Measurements from ENCODE around the gene PRXL2B. TPM values are rescaled to one million over a fixed set of nuclear protein-coding genes. Genes with fewer than 3 reads are reported as not detected.
"Not testable (repeated sequence)": the region's sequence is repeated elsewhere in the genome, so short reads cannot be mapped to it uniquely, and the experiment has no call there.

Gene PRXL2B
- polyA plus RNA-seq (2013, experiment 1 of 2; ENCODE audit: insufficient read length), result 33.6 TPM
- 16.0 TPM for polyA plus RNA-seq (2013, experiment 2 of 2; ENCODE audit: insufficient read length)

GRCh38 chr1:2586154-2587070, at the start of gene PRXL2B:
Gene PRXL2B, plus strand, starts transcription at chr1:2586777. Its CDS starts 109 bp downstream, at chr1:2586886.
- peak; percentile 99 for DNase-seq

GRCh38 chr1:2537784-2538115, 48.8 kb upstream of the PRXL2B start:
- no peak for DNase-seq

GRCh38 chr1:2538376-2538775, 48.2 kb upstream of the PRXL2B start:
- DNase-seq, result no peak

- no peak for DNase-seq
Measured at GRCh38 chr1:2538872-2539271, 47.7 kb upstream of the PRXL2B start.

- DNase-seq, result no peak
Measured at GRCh38 chr1:2539312-2539907, 47.2 kb upstream of the PRXL2B start.

- no peak for DNase-seq
Measured at GRCh38 chr1:2540816-2541492, 45.6 kb upstream of the PRXL2B start.

GRCh38 chr1:2541619-2542245, 44.8 kb upstream of the PRXL2B start:
- peak; percentile 50 for DNase-seq

- no peak for DNase-seq
Measured at GRCh38 chr1:2542246-2542915, 44.2 kb upstream of the PRXL2B start.

GRCh38 chr1:2543543-2544092, 43.0 kb upstream of the PRXL2B start:
- DNase-seq, result peak; percentile 45

- no peak for DNase-seq
Measured at GRCh38 chr1:2544093-2544874, 42.3 kb upstream of the PRXL2B start.

GRCh38 chr1:2544875-2545640, 41.5 kb upstream of the PRXL2B start:
- no peak for DNase-seq

- DNase-seq, result peak; percentile 82
Measured at GRCh38 chr1:2545754-2546514, 40.6 kb upstream of the PRXL2B start.

- peak; percentile 88 for DNase-seq
Measured at GRCh38 chr1:2546515-2547209, 39.9 kb upstream of the PRXL2B start.

GRCh38 chr1:2547210-2548067, 39.1 kb upstream of the PRXL2B start:
- no peak for DNase-seq

GRCh38 chr1:2548068-2548589, 38.4 kb upstream of the PRXL2B start:
- DNase-seq, result peak; percentile 62

GRCh38 chr1:2549367-2550029, 37.1 kb upstream of the PRXL2B start:
- not testable (repeated sequence) for DNase-seq

GRCh38 chr1:2550309-2550861, 36.2 kb upstream of the PRXL2B start:
- not testable (repeated sequence) for DNase-seq
